ENCODE measurements around the gene NSD2.

NSD2 gene

DNA sequence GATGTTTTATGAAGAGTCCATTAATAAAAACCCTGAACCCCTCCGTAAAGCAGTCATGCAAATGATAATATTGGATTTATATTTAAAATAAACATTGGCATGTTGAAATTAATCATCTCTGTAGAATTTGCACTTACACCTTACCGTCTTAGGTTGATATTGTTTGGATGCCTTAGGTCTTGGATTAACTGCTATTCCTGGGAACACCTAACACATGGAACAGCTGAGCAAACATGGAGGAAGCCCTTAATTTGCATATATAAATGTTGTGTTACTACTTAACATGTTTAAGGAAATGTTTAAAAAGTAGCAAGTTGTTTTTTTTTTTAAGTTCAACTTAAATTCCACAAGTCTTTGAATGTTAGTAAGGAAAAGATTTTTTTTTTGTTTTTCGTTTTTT is 62.5 kb downstream of the NSD2 start:
- no peak for DNase-seq (ENCODE audit: low read depth, low spot score)
- no peak overlapping the region for H3K27ac ChIP-seq

- H3K27ac ChIP-seq, result no peak overlapping the region
- no peak for DNase-seq (ENCODE audit: low read depth, low spot score)
These were observed 66.4 kb downstream of the NSD2 start for GRCh38 chr4:1937550-1937949.

- no peak for DNase-seq (ENCODE audit: low read depth, low spot score)
- no peak overlapping the region for H3K27ac ChIP-seq
These were observed 66.8 kb downstream of the NSD2 start for GRCh38 chr4:1938027-1938426.

- DNase-seq (ENCODE audit: low read depth, low spot score), result peak; percentile 44
- peak overlapping the region; percentile 56 for H3K27ac ChIP-seq
These were observed 68.7 kb downstream of the NSD2 start for GRCh38 chr4:1939664-1940509.

GRCh38 chr4:1940566-1940965 is 69.4 kb downstream of the NSD2 start:
- DNase-seq (ENCODE audit: low read depth, low spot score), result no peak
- H3K27ac ChIP-seq, result peak overlapping the region; percentile 56

DNA sequence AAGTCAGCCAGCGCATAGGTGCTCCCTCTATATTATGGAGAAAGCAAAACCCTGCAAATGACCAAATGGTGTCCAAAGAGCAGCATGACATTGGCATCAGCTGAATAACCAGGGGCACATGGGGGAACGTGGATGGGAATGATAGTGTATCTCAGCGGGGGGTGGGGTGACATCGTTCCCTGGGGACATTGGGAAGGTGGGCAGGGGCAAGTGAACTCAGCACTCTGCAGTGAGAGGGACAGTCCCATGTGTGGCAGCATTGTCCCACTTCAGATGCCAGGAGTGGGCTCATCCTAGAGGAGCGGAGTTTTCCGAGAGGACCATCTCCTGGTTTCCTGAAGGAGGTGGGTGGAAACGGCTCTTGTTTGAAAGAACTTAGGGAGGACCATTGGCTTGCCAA is 72.7 kb downstream of the NSD2 start:
- DNase-seq (ENCODE audit: low read depth, low spot score), result no peak

GRCh38 chr4:1945124-1945895 is 74.1 kb downstream of the NSD2 start:
- no peak for DNase-seq (ENCODE audit: low read depth, low spot score)
- H3K27ac ChIP-seq, result no peak overlapping the region

More for the DNA sequence above, 72.7 kb downstream of the NSD2 start:
- H3K27ac ChIP-seq, result no peak overlapping the region

- DNase-seq (ENCODE audit: low read depth, low spot score), result no peak
- no peak overlapping the region for H3K27ac ChIP-seq
These were observed 74.7 kb downstream of the NSD2 start for GRCh38 chr4:1945912-1946311.

DNA sequence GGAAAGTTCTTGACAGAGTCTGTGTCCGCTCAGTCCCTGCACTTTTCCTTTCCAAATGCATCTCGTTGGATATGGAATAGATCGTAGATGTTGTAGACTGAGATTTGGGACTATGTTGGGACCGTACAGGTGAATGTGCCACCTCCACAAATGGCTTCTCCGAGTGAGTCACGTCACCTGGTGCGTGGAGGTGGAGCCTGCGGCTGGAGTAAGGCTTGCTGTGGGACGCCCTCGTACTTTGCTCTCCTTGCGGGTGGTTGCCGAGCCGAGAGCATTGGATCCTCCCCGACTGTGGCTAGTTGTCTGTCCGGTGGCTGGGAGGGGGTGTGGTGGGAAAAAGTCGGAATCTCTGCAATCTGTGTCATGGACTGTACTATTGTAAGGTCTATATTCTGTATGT is 77.0 kb downstream of the NSD2 start:
- H3K27ac ChIP-seq, result no peak overlapping the region
- DNase-seq (ENCODE audit: low read depth, low spot score), result no peak

GRCh38 chr4:1948892-1949436 is 77.8 kb downstream of the NSD2 start:
- DNase-seq (ENCODE audit: low read depth, low spot score), result no peak
- H3K27ac ChIP-seq, result no peak overlapping the region

DNA sequence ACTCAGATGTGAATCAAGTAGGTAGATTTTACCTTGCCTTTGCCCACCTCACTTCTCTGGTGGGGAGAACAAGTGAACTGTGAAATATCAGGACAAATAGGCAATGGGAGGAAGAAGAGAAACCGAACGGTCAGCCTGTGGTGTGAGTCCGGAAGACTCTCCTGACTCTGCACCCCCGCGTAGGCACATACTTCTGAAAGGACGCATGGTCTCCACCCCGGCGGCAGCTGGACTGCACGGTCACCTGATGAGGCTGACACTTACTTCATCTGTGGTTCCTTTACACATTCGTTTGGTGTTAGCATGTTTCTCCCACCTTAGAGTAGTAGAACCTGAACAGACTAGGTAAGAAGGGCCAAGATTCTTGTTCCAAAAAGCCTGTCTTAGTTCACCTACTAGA is 79.2 kb downstream of the NSD2 start:
- no peak for DNase-seq (ENCODE audit: low read depth, low spot score)
- no peak overlapping the region for H3K27ac ChIP-seq

GRCh38 chr4:1952058-1952700 is 81.0 kb downstream of the NSD2 start:
- no peak overlapping the region for H3K27ac ChIP-seq
- no peak for DNase-seq (ENCODE audit: low read depth, low spot score)

GRCh38 chr4:1952719-1953118 is 81.5 kb downstream of the NSD2 start:
- DNase-seq (ENCODE audit: low read depth, low spot score), result no peak
- no peak overlapping the region for H3K27ac ChIP-seq

DNA sequence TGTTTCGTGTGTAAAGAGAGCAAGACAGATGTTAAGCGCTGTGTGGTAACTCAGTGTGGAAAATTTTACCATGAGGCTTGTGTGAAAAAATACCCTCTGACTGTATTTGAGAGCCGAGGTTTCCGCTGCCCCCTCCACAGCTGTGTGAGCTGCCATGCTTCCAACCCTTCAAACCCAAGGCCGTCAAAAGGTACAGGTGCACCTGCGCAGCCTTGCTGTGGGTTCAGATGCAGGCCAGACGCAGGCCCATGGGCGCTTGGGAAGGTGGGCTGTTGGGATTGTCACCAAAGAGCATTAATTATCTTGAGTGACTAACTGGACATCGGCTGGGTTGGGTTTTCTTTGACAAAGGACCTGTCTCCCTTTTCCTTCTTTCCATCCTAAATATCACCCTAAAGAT is 82.1 kb downstream of the NSD2 start:
- H3K27ac ChIP-seq, result no peak overlapping the region
- no peak for DNase-seq (ENCODE audit: low read depth, low spot score)

- no peak overlapping the region for H3K27ac ChIP-seq
- no peak for DNase-seq (ENCODE audit: low read depth, low spot score)
These were observed 85.4 kb downstream of the NSD2 start for GRCh38 chr4:1956631-1957030.

GRCh38 chr4:1958276-1959103 is 87.3 kb downstream of the NSD2 start:
- H3K27ac ChIP-seq, result no peak overlapping the region

GRCh38 chr4:1959104-1959384 is 87.9 kb downstream of the NSD2 start:
- DNase-seq (ENCODE audit: low read depth, low spot score), result no peak
- H3K27ac ChIP-seq, result no peak overlapping the region

More at GRCh38 chr4:1958276-1959103, 87.3 kb downstream of the NSD2 start:
- no peak for DNase-seq (ENCODE audit: low read depth, low spot score)

DNA sequence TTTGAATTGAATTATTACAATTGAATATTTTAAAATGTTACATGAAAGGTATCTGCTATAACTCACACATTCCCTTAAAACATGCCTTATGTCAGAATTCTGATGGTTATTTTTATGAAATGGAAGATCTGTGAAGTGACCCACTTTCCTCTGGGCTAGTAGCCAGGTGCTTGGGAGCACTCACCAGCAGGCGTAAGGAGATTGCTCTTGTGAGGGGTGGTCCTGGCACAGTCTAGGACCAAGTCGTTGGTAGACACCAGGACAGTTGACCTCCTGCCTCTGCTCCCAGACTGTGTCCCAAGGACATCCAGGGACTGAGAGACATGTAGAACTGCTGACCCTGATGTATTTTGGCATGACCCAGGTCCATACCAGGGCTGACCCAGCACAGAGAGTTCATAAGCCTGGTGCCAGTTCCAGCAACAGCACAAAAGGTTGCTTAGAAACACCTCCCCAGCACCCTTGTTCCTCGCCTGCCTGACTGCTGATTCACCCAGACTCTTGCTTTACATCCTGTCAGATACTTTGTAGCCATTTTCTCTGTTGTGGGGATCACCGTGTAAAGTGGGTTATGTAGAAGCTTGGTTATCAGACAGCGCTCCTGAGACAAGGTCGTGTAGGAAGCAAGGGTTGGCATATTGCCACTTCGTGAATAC is 89.1 kb downstream of the NSD2 start:
- no peak overlapping the region for H3K27ac ChIP-seq
- no peak for DNase-seq (ENCODE audit: low read depth, low spot score)

DNA sequence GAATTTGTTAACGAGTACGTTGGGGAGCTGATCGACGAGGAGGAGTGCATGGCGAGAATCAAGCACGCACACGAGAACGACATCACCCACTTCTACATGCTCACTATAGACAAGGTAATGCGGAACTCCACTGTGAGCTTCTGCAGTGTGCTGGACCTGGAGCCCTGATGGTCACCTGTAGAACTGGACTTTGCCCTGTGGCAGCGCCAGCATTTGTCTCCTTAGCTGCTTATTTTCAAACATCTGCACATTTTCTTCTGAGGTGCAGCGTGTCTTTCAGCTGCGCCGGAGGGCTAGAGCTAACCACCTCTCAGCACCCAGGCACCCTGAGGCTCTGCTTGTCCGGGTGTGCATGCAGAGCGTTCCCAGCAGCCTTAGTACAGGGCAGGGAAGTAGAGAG is 89.8 kb downstream of the NSD2 start:
- DNase-seq (ENCODE audit: low read depth, low spot score), result no peak
- H3K27ac ChIP-seq, result no peak overlapping the region

DNA sequence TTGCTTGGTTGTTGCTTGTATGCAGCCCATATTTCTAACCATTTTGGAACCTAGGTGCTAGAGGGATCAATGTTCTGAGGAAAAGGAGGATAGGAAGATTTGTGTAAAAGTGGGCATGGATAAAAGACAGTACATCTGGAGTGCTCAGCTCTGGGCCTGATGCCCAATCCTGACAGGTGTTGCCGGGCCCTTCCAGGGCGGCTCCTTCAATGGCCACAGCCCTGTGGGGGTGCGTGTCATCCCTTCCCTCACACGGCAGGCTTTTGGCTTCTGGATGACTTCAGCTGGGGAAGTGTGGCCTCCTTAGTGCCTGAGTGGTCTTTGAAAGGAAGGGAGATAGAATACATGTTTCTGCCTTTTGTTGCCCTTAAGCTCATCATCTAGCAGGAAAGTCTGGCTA is 90.4 kb downstream of the NSD2 start:
- no peak for DNase-seq (ENCODE audit: low read depth, low spot score)
- no peak overlapping the region for H3K27ac ChIP-seq

Measured in epithelial cell of prostate (primary cell).